DND-41 (cell line): ENCODE data around the gene ATG9A.

ENCODE experiments used
- EZH2 ChIP-seq: IDR thresholded peaks from 3 replicates; pipeline ENCODE4 v1.6.1; 2012; ENCODE audit warnings: borderline replicate concordance, low read depth, mild to moderate bottlenecking, moderate library complexity, low read length, inconsistent platforms; ENCODE audit not compliant: severe bottlenecking
- TF ChIP-seq, protein P1 (sequence below): IDR thresholded peaks from 2 replicates; pipeline ENCODE4 v1.5.1; 2012; ENCODE audit warnings: borderline replicate concordance, low read length, moderate library complexity, mild to moderate bottlenecking; ENCODE audit not compliant: poor library complexity, severe bottlenecking; ENCODE audit errors: extremely low read depth

DNA sequence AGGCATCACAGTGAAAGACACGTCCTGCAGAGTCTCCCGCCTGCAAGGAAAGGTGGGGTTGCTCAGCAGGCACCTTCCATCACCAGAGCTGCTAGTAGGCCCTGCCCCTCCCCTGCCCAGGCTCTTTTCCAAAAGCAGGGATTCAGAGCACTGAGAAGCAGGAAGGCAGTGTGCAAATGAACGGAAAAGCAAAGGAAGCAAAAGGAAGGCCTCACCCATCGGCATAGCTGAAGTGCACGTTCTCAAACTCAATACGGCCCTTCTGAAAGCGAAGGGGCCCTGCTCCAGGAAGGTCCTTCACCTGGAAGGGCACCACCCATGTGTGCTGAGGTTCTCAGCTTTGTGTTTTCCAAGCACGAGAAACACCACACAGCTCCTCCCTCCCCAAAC is 16.4 kb downstream of the ATG9A start:
- TF ChIP-seq, protein P1, sequence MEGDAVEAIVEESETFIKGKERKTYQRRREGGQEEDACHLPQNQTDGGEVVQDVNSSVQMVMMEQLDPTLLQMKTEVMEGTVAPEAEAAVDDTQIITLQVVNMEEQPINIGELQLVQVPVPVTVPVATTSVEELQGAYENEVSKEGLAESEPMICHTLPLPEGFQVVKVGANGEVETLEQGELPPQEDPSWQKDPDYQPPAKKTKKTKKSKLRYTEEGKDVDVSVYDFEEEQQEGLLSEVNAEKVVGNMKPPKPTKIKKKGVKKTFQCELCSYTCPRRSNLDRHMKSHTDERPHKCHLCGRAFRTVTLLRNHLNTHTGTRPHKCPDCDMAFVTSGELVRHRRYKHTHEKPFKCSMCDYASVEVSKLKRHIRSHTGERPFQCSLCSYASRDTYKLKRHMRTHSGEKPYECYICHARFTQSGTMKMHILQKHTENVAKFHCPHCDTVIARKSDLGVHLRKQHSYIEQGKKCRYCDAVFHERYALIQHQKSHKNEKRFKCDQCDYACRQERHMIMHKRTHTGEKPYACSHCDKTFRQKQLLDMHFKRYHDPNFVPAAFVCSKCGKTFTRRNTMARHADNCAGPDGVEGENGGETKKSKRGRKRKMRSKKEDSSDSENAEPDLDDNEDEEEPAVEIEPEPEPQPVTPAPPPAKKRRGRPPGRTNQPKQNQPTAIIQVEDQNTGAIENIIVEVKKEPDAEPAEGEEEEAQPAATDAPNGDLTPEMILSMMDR: no peak
- no peak for TF ChIP-seq EZH2
